HG03025 (cell line): Measurements from ENCODE around the gene SMARCAD1.

Experiments used
- ATAC-seq: cut with Tn5 transposase; IDR thresholded peaks from one replicate; pipeline ENCODE4 v1.9.1; 2021; ENCODE audit warnings: mild to moderate bottlenecking, moderate library complexity; ENCODE audit not compliant: unreplicated experiment, low FRiP score

Gene SMARCAD1

DNA sequence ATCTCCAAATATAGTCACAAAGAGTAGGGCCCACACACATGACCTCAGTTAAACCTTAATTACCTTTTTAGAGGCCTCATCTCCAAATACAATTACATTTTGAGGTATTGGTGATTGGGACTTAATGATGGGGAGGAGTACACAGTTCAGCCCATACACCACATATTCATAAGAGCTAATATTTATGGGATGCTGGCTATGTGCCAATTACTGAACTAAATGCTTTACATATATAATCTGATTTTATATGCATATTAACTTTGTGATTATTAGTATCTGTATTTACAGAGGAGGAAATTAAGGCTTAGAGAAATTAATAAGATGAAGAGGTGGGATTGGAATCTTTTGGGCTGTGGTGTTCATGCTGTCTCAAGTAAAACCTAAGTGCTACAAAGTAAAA, 17.8 kb downstream of the SMARCAD1 start:
- ATAC-seq = no peak

DNA sequence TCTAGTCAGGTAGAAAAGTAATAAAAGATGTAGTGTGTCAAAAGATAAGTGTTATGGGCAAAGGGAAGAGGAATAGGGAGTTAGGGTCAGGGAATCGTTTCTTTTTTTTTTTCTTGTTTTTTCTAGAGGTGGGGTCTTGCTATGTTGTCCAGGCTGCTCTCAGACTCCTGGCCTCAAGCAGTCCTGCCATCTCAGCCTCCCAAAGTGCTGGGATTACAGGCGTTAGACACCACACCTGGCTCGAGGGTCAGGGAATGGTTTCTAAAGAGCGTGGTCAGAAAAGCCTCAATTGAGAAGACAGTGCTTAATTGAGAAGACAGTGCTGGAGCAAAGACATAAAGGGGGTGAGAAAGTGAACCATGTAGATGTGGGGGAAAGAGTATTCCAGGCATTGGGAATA, 19.1 kb downstream of the SMARCAD1 start:
- no peak for ATAC-seq

DNA sequence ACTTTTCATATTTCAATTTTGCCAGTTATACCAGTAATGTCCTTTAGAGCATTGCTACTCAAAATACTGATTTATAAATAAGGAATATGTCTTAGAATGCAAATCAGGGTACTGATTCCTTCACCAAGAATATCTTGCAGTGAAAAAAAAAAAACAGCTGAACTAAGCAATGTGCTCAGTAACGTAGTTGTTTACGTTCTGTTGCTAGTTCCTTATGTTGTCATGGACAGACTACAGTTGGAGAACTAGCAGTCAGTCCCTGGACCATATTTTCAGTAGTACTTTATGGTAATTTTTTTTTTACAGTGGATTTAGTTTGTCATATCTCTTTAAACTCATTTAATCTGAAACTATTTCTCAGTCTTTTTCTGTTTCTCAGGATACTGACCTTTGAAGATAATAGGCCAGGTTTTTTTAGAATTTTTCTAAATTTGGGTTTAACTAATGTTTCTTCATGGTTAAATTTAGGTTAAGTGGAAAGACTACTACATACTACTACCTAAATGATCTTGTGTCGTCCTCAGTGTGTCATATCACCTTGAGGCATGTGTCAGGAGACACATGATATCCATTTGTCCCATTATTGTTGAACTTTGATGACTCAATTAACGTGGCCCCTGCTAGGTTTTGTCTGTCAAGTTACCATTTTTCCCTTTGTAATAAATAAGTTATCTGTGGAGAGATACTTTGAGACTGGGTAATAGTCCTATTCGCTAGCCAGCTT, 21.0 kb downstream of the SMARCAD1 start:
- ATAC-seq = no peak

DNA sequence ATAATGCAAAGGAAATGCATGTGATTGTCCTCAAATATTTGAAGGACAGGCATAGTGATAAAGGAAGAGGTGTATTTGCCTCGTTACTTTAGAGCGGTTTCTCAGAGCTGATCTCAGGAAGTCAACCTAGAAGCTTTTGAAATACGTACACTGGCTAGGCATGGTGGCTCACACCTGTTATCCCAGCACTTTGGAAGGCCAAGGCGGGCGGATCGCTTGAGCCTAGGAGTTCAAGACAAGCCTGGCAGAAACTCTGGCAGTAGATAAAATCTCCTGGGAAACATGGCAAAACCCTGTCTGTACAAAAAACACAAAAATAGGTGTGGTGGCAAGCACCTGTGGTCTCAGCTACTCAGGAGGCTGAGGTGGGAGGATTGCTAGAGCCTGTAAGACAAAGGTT, 24.9 kb downstream of the SMARCAD1 start:
- ATAC-seq = no peak

DNA sequence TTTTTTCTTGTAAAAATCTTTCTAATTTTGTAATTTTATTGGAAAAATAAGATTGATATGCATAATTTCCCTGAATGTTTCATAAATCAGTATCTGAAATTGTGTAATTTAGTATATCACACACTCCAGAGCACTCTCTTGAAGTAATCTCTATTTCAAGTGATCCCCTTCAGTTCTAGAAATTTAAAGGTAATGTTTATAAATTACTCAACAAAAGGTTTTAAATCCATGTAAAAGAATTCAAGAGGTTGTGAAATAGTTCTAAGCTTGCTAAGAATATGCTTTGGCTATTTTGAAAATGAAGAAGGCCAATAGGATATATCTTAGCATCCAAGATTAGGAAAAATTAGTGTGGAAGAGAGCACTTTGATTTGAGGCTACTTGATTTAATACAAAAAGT, 28.2 kb downstream of the SMARCAD1 start:
- ATAC-seq = no peak

DNA sequence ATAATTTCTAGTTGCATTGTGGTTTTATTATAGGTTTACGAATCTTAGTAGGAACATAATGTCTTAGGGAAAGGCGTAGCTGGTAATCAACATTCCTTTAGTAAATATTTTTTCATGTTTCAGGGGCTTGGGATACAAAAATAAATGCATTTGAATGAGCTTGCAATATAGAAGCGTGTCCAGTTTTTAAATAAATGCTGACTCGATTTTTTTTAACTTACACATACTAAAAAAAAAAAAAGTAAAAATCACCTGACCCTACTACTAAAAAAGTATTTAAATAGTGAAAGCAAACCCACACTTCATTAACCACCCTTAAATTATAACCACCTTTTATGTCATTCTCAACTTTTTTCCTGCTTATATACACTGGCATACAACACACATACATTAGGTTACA, 29.6 kb downstream of the SMARCAD1 start:
- no peak for ATAC-seq

DNA sequence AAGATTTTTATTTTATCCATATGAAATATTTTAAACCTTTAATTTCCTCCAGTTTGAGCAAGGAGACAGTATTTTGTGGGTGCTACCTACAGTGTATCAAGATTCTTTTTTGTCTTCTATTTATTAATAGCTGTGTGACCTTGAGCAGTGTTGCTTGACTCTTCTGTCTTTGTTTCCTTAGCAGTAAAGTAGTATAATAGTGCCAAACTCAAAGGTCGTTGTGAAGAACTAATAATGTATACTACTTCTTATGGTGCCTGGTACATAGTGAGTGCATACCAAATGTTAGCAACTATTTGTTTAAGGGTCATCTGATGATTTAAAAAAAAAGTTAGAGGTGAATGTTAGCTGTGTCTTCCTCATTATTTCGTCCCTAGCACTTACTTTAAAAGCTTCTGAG, 30.5 kb downstream of the SMARCAD1 start:
- ATAC-seq = no peak

DNA sequence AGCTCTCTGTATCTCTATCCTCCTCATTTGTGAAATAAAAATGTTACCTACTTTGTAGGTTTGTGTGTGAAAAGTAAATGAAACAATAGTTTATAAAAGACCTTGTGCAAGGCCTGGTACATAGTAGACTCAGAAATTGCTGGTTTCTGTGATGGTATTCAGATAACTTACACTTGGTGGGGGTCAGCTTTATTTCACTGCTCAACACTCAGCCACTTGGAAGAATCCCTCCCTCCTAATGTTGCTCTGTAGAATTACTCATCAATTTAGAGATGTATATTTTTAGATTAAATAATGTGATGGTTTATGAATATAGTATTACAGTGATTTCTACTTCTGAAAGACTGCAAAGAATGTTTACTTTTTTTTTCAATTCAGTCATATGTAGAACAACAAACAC, 32.7 kb downstream of the SMARCAD1 start:
- no peak for ATAC-seq

DNA sequence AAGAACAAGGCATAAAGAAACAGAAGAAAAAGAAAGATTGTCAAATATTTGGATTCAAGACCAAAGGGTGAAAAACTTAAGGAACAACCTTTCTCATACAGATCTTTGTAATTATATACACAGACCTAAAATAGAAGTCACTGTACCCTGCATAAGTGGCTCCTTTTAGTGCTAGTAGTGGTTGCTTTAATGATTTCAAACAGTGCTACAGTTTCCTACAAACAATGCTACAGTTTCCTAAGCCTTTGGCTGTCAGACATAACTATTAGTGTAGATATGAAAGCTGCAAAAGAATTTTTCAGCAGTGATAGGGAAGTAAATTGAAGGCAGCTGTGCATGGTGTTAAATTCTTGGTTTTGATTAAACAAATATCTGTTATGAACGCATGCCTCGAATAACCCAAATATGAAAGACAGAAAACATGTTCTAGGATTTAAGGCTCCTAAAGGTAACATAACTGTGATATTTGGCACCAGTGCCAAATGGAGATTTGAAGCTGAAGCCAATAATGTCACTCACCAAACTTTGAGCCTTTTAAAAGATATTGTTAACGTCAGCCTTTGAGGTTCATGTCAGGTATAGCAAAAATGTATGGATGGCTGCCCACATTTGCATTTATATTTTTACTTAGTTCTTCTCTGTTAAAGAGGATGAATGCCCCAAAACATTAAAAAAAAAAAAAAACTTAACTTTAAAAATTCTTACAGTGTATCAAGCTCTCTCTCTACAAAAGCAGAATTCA, 36.6 kb downstream of the SMARCAD1 start:
- no peak for ATAC-seq

DNA sequence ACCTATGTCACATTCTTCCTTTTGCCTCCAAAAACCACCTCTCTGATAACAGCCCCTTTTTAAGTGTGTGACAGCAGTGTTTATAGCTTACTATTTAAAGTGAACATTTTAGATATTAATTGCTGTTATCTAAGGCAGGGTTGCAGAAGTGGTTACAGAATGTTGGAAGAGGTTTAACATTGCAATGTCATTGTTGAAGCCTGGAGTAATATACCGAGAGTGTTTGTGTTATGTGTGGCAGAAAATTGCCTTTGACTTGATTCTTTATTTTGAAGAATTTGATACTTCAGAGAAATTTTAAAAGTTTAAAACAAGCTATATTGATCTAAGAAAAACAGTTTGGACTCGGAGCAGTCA, 37.1 kb downstream of the SMARCAD1 start:
- no peak for ATAC-seq

DNA sequence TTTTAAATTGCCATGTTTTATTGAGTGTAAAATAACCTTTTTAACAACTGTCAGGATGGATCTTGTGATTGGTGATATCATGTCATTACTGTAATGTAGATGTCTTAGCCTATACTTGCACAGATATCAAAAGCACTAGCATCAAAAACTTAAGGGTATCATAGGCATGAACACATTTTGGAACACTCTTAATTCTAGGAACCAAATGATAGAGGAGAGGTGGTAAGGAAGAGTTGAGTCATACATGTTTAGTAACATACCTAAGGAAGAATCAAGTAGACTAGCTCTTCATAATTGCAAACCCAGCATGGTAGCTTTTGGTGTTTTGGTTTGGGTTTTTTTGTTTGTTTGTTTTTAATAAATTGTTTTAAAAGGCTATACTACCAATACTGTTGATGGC, 43.4 kb downstream of the SMARCAD1 start:
- ATAC-seq = no peak

DNA sequence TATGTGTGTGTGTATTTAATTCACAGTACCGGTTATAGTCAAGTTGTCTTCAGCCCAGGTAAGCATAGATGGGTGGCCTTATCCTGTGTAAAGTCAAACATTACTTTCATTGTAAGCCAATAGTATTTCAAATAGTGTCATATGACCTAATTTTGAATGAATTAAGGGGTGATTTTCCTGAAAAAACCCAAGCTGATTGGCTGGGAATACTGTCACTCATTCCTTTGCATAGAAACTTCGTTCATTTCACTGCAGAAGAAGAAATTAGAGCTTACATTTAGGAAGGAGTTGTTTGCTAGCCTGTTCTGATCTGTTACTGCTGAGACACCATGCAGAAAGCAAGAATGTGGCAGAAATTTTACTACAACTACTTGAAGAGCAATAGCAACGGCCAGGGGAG, 45.4 kb downstream of the SMARCAD1 start:
- no peak for ATAC-seq

DNA sequence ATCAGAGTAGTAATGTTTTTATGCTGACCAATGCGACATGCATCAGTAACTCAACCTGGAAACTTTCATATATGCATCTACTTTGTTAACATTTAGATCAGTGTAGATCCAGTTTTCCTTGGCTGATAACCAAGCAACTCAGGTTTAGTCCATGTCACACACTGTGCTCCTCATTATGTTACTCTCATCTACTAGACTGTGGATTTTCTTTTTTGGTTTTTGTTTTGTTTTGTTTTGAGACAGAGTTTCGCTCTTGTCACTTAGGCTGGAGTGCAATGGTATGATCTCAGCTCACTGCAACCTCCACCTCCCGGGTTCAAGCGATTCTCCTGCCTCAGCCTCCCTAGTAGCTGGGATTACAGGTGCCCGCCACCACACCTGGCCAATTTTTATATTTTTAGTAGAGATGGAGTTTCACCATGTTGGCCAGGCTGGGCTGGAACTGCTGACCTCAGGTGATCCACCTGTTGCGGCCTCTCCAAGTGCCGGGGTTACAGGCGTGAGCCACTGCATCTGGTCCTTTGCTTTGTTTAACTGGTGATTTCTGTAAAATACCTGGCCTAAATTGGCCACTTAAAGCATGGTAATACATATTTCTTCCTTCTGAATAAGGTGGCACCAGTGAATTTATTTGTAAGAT, 48.6 kb downstream of the SMARCAD1 start:
- no peak for ATAC-seq

DNA sequence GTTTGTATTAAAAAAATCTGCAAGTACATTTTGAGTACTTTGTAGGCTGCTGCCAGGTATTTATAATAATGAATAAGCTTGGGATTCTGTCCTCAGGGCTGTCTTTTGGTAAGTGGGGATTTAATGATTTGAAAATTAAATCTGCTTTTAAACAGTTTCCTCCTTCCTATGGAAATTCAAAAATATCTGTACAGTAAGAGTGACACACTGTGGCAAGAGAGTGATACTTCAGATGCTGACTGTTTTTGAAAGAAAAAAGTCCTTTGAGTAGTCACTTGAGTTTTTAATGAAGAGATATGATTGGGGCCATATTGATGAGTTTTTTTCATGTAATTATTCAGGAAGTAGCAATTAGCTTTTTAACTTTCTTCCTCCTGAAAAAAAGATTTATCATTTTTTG, 49.2 kb downstream of the SMARCAD1 start:
- no peak for ATAC-seq

DNA sequence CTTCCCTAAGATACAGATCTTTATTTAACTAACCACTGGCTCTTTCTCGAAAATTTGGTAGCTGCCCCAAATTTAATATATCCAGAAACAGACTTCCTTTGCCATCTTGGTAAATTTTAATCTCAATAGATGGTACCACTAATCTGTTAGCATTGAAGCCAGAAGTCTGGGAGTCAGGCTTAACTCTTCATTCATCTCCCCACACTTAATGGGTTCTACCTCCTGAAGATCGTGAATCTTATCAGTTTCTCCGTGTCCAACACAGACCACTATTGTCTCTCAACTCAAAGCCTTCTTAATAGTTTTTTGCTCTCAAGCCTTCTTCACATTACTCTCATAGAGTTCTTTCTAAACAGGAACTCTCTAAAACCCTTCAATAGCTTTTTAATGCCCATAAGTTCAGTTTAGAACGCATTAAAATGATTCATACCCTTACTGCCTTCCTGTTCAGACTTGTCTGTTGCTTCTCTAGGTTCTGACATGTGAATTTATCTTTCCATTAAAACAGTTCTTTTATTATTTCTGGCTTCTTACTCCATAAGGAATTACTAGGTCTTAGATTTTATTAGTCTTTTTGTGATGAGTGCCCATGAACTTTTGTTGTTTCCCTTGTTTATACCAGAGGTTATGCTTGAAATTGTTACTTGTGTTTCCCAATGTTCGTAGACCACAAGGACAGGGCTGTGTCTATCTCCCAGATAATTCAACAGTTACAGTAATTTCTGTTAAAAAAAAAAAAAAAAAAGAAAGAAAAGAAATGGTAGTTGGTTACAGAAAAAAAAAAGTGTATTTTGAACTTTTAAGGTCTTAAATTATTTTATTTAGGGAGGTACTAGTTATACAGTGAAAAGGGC, 54.7 kb downstream of the SMARCAD1 start:
- no peak for ATAC-seq

DNA sequence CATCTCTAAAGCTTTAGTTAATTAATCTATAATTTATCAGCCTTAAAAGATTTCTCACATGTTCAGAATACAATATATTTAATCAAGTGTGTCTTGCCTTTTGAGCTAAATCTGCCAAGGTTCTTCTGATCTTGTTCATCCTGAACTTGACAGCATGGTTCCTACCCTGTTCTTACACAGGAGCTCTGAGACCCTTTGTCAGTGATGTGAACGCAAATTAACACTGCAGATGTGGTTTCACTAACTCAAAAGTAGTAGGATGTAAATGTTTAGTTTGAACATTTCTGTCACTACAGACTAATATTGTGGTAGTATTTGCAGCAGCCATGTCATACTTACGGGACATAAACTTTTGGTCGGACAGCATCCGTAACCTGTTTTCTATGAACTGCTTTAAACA, 59.4 kb downstream of the SMARCAD1 start:
- ATAC-seq = no peak

DNA sequence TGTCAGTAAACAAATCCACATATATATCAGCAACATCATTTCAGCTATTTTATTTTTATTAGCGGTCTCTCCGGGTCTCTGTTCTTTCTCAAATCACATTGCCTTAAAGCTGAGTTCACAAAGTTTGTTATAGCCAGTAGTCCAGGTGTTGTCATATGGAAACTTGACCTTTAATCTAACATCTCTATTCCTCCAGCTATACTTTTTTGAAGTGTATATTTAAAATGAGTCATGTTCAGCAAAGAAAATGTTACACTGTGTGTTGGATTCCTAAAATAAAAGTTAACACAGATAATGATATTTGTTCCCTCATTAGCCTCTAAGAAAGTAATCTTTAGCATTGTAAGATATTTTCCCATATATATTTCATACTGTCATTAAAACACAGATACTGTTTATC, 63.6 kb downstream of the SMARCAD1 start:
- no peak for ATAC-seq

DNA sequence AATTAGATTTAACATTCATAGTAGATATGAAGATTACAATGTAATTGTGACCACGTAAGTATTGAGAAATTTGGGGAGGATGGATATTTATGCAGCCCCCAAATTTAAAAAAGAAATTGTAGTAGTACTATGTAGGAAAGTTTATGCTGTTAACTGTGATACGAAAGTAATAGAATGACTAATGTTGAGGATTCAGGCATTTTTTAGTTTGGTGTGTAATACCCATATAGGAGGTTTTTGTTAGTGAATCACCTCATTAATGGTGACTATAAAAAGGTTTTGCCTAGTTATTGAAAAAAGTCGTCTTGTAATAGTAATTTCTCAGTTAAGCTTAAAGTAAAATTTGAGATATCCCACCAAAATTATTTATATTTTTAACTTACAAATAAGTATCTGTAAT, 67.2 kb downstream of the SMARCAD1 start:
- ATAC-seq = no peak

DNA sequence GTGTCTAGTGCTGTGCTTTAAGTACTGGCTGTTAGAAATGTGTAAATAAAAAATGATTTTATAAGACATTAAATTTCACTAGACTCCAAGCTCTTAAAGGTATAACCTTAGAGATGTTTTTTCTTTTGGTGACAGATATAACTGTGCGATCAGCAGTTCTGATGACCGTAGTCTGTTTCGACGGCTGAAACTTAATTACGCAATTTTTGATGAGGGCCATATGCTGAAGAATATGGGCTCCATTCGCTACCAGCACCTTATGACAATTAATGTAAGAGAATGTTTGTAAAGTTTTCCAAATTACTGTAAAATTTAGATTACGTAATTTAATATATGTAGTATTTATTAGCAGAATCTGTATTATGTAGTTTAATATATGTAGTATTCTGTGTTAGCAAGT, 68.5 kb downstream of the SMARCAD1 start:
- no peak for ATAC-seq

DNA sequence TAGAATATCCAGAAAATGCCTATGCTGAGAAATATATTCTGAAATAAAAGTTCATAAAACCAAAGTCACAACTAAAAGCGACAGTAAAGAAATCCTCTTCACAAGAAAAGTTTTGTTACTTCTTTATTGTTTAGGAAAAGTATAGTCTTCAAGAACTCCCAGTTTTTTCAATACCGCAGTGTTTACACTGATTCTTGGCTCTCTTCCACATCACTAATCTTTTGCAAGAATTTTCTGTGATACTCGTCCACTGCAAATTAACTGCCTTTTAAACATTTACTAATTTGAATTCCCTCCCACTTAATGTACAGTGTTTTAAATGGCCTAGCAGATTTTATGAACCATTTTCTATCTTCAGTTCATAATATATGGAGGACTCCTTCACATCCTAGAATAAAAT, 69.9 kb downstream of the SMARCAD1 start:
- ATAC-seq = no peak

DNA sequence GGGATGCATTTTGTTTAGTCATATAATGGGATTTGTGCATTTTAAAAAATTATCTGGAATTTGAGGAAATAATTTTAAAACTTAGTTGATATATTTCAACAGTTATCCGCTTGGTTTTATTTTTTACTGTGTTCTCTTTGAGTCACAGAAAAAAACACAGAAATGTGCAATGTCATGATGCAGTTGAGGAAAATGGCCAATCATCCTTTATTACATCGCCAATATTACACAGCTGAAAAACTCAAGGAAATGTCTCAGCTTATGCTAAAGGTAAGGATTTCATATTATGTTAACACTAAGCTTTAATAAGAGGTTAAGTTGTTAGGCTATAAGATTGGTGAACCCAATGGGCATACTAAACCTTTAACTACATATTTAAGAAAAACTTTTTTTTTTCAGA, 71.1 kb downstream of the SMARCAD1 start:
- ATAC-seq = no peak
